AG10803 (cell line): ENCODE measurements around the gene PPA1.
A peak's percentile ranks its signal among the peaks of the same experiment; 100 is the strongest.

ENCODE experiments used
- DNase-seq: peaks from one replicate; pipeline ENCODE4 v3.0.0; 2010; ENCODE audit warnings: low read depth
- H3K4me3 ChIP-seq: 2 replicates; pipeline ENCODE4 v1.5.1; 2011; ENCODE audit warnings: mild to moderate bottlenecking, low read length, control low read depth
- TF ChIP-seq, protein P1 (sequence below): conservative IDR thresholded peaks from 2 replicates; pipeline ENCODE4 v1.5.1; 2011; ENCODE audit warnings: mild to moderate bottlenecking, low read length, control low read depth, inconsistent platforms

The PPA1 gene

DNA sequence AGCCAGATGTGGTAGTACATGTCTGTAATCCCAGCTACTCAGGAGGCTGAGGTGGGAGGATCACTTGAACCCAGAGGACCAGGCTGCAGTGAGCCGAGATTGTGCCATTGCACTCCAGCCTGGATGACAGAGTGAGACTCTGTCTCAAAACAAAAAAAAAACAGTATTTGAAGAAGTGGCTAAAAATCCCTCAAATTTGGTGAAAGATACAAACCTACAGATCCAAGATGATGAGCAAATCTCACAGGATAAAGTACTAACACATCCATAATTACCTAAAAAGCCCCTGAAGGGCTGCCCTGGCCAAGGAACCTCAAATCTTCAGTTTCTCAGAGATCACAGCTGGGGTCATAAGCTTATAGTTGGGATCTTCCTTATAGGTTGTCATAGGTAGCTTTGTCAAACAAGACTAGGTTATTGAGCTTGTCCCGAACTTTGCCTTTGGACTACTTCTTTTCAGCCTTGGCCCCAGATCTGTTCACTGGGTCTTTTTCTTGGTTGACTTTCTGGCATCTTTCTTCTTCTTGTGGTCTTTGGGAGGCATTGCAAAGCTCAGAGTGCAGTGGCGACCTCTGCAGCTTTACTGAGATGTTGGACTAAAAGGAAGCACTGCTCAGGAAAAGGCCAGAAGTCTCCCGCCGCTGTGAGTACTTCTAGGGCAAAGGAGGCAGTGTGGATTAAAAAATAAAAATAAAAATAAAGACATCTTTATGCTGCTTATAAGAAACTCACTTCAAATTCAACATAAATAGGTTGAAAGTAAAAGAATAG, 34.3 kb downstream of the PPA1 start:
- DNase-seq, result peak; percentile 30
- TF ChIP-seq, protein P1, sequence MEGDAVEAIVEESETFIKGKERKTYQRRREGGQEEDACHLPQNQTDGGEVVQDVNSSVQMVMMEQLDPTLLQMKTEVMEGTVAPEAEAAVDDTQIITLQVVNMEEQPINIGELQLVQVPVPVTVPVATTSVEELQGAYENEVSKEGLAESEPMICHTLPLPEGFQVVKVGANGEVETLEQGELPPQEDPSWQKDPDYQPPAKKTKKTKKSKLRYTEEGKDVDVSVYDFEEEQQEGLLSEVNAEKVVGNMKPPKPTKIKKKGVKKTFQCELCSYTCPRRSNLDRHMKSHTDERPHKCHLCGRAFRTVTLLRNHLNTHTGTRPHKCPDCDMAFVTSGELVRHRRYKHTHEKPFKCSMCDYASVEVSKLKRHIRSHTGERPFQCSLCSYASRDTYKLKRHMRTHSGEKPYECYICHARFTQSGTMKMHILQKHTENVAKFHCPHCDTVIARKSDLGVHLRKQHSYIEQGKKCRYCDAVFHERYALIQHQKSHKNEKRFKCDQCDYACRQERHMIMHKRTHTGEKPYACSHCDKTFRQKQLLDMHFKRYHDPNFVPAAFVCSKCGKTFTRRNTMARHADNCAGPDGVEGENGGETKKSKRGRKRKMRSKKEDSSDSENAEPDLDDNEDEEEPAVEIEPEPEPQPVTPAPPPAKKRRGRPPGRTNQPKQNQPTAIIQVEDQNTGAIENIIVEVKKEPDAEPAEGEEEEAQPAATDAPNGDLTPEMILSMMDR, result 0 out of 2 replicates have a peak, but pooled peaks have one; percentile 11
- H3K4me3 ChIP-seq, result no peak overlapping the region

DNA sequence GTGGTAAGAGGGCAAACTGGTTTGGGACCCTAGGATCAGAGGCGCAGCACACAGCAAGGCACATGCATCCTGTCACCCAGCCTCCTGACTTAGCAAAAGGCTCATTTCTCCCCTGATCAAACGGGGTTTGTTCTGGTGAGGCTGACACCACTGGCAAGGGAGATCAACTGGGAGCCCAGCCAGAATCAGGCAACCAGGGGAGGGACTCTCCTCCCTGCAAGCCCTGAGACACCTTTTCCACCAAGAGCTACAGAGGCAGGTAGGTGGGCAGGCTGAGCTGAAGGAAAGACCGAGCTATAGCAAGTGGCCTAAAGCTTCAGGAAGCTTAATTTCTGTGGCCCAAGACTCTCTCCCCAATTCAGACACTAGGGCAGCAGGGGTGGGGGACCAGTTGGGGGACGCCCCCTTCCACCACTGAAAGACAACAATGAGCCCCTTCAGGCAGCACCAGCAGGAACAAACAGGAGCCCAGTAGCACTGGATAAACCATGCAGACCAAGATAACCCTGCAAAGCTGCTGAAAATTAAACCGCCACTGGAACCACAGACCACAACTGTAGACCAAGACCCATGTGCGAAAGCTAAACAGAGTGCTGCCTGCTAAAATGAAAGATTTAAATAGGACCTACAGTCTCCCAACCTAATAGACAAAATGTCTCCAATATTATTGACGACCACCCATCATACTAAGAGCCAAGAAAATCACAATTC, 35.8 kb downstream of the PPA1 start:
- no peak overlapping the region for H3K4me3 ChIP-seq

DNA sequence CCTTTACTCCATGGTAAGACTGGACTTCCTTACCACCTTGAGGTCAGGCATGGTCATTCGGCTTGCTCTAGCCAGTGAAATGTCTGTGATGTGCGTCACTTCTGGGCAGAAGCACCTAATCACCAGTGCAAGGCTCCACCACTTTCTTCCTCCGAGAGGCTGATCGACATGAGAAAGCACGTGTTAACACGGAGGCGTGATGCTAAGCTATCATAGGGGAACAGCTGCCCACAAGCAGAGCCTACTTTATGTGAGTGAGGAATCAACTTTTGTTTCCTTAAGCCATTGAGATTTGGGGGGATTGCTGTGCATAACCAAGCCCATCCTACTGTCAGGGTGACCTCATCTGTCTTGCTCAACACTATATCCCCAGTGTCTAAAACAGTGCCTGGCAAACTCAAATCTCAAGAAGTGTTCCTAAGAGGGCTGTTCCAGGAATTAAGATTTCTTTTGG, 39.8 kb downstream of the PPA1 start:
- TF ChIP-seq, protein P1, result no peak
- H3K4me3 ChIP-seq, result no peak overlapping the region
- DNase-seq, result peak; percentile 42

More for the DNA sequence above, 35.8 kb downstream of the PPA1 start:
- no peak for DNase-seq
- TF ChIP-seq, protein P1, result no peak

DNA sequence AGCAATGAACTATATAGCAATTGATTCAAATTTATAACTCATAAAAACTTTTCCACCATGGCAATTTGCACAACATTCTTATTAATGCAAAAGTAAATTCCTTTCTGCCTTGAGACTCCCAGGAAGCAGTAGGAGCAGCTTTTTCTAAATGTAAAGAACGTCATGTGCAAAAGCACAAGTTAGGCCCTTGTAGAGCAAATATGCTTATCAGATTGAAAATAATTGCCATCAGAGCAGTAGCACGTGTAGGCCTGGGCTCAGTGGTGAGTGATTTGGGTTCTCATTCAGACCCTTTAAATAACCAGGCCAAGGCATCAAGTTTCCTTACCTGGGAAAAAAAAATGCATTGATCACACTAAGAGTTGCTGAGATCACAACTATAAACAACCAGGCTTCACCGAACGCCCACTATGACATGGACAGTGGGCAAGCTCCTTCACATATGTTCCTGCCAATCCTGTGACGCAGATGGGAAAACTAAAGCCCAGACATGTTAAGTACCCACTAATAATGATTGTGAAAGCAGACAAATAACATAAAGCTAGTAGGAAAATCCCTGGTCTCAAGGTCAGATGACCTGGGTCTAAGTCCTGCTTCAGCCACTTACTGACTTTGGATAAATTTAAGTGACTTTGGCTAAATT, 40.8 kb downstream of the PPA1 start:
- no peak overlapping the region for H3K4me3 ChIP-seq
- TF ChIP-seq, protein P1, result no peak
- peak; percentile 52 for DNase-seq

DNA sequence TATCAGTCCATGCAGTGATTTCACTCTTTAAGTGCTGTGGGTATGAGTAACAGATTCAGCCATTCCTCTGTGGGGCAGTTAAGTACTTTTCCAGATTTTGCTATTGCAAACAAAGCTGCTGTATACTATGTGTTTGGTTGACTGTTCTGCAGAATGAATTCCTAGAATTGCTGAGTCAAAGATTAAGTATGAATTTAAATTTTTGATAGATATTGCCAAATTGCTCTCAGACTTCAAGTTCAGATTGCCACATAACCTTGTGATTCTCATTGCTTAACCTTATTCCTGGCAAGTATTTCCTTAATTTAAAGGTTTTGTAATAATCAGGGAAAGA, 41.3 kb downstream of the PPA1 start:
- TF ChIP-seq, protein P1, result no peak
- H3K4me3 ChIP-seq, result no peak overlapping the region
- DNase-seq, result peak; percentile 98

DNA sequence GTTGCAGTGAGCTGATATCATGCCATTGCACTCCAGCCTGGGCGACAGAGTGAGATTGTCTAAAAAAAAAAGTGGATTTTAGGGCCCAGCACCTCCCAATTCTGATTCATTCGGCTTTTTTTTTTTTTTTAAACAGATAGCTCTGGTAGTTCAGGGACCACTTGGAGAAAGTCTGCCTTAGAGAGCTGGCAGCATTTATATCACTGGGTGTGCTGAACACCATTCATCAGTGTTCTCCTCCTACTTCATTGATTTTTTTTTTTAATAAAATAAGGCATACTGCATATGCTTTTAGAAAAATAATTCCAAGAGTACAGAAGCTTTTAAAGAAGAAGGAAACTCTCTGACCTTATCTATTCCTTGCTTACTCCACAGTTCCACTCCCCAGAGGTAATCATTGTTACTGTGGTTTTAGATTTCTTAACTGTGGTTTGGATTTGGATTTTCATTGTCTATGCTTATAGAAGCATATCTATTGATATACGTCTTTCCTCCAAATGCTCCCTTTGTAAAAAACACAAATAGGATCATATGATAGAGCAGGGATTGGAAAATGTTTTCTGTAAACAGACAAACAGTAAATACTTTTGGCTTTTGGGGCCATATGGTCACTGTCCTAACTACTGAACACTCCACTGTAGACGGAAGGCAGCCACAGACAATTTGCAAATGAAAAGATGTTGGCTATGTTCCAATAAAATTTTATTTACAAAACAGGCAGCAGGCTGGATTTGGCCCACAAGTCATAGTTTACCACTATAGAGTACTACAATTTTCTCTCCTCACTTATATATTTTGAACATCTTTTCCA, 41.9 kb downstream of the PPA1 start:
- H3K4me3 ChIP-seq, result peak overlapping the region; percentile 6; the same call in 1 of the 2 replicates
- TF ChIP-seq, protein P1, result no peak
- DNase-seq, result no peak
